ENCODE results near the gene SMIM32.
A peak's percentile ranks its signal among the peaks of the same experiment; 100 is the strongest.

SMIM32 gene

GRCh38 chr5:136185974-136186665 lies 6.8 kb downstream of the SMIM32 start:
- no peak for DNase-seq

GRCh38 chr5:136182618-136183017 lies 10.3 kb downstream of the SMIM32 start:
- no peak for DNase-seq

- DNase-seq = peak; percentile 8
Observed at GRCh38 chr5:136174021-136174659, 18.8 kb downstream of the SMIM32 start.

GRCh38 chr5:136169218-136169617 lies 23.7 kb downstream of the SMIM32 start:
- DNase-seq = no peak

- no peak for DNase-seq
Observed at GRCh38 chr5:136166909-136167308, 26.1 kb downstream of the SMIM32 start.

GRCh38 chr5:136164226-136164625 lies 28.7 kb downstream of the SMIM32 start:
- no peak for DNase-seq

- no peak for DNase-seq
Observed at GRCh38 chr5:136162008-136162407, 31.0 kb downstream of the SMIM32 start.

GRCh38 chr5:136159457-136159856 lies 33.5 kb downstream of the SMIM32 start:
- DNase-seq = no peak

- DNase-seq = no peak
Observed at GRCh38 chr5:136157514-136157913, 35.4 kb downstream of the SMIM32 start.

GRCh38 chr5:136155761-136156160 lies 37.2 kb downstream of the SMIM32 start:
- no peak for DNase-seq

- DNase-seq = no peak
Observed at GRCh38 chr5:136155078-136155477, 37.9 kb downstream of the SMIM32 start.

GRCh38 chr5:136153581-136154236 lies 39.3 kb downstream of the SMIM32 start:
- DNase-seq = no peak

GRCh38 chr5:136149891-136150290 lies 43.1 kb downstream of the SMIM32 start:
- DNase-seq = no peak

GRCh38 chr5:136147632-136148031 lies 45.3 kb downstream of the SMIM32 start:
- no peak for DNase-seq

GRCh38 chr5:136146201-136146600 lies 46.8 kb downstream of the SMIM32 start:
- DNase-seq = no peak

- DNase-seq = no peak
Observed at GRCh38 chr5:136145030-136145429, 47.9 kb downstream of the SMIM32 start.

- DNase-seq = no peak
Observed at GRCh38 chr5:136143763-136144162, 49.2 kb downstream of the SMIM32 start.

GRCh38 chr5:136143312-136143711 lies 49.6 kb downstream of the SMIM32 start:
- DNase-seq = no peak

- DNase-seq = no peak
Observed at GRCh38 chr5:136141561-136141960, 51.4 kb downstream of the SMIM32 start.
